Astrocyte (in vitro differentiated cells and primary cell): ENCODE measurements around the gene TNNI2. TPM values are rescaled to one million over a fixed set of nuclear protein-coding genes. Genes with fewer than 3 reads are reported as not detected.

Experiments
- DNase-seq: peaks from one replicate; pipeline ENCODE4 v3.0.0-alpha.2; 2010; ENCODE audit warnings: low read depth
- FAIRE-seq: peaks from 2 replicates; lab custom pipeline; 2011; peaks lifted over from hg19 to GRCh38; lab: Jason Lieb, UNC
- H2AFZ ChIP-seq: 2 replicates; pipeline ENCODE4 v1.6.0; 2012; ENCODE audit warnings: low read depth, low read length, inconsistent platforms
- H3K27ac ChIP-seq: 2 replicates; pipeline ENCODE4 v1.5.1; 2011; ENCODE audit warnings: low read depth, low read length, inconsistent platforms
- H3K27me3 ChIP-seq: 2 replicates; pipeline ENCODE4 v1.6.0; 2011; ENCODE audit warnings: low read length, inconsistent platforms; ENCODE audit not compliant: insufficient read depth
- H3K36me3 ChIP-seq: 2 replicates; pipeline ENCODE4 v1.5.1; 2011; ENCODE audit warnings: low read length, inconsistent platforms; ENCODE audit not compliant: insufficient read depth
- H3K4me1 ChIP-seq: 2 replicates; pipeline ENCODE4 v1.5.1; 2011; ENCODE audit warnings: low read length, inconsistent platforms; ENCODE audit not compliant: insufficient read depth
- H3K4me2 ChIP-seq: 2 replicates; pipeline ENCODE4 v1.6.0; 2012; ENCODE audit warnings: low read length, inconsistent platforms
- H3K4me3 ChIP-seq: 2 replicates; pipeline ENCODE4 v1.5.1; 2011; ENCODE audit warnings: low read depth, mild to moderate bottlenecking, low read length, inconsistent platforms; ENCODE audit not compliant: insufficient read depth
- H3K79me2 ChIP-seq: 2 replicates; pipeline ENCODE4 v1.6.0; 2012; ENCODE audit warnings: mild to moderate bottlenecking, low read length, inconsistent platforms; ENCODE audit not compliant: insufficient read depth
- H3K9ac ChIP-seq: 2 replicates; pipeline ENCODE4 v1.6.0; 2012; ENCODE audit warnings: mild to moderate bottlenecking, low read length, inconsistent platforms
- H3K9me3 ChIP-seq: 2 replicates; pipeline ENCODE4 v1.5.1; 2012; ENCODE audit warnings: low read depth, mild to moderate bottlenecking, low read length, inconsistent platforms; ENCODE audit not compliant: insufficient read depth
- H4K20me1 ChIP-seq: 2 replicates; pipeline ENCODE4 v1.6.0; 2012; ENCODE audit warnings: low read length, inconsistent platforms; ENCODE audit not compliant: insufficient read depth
- H3K27ac Mint-ChIP-seq: one replicate; pipeline ENCODE4 v1.8.0; 2021; ENCODE audit warnings: mild to moderate bottlenecking, mixed read lengths; ENCODE audit not compliant: unreplicated experiment
- H3K27me3 Mint-ChIP-seq: one replicate; pipeline ENCODE4 v1.8.0; 2021; ENCODE audit warnings: low read depth, mixed read lengths; ENCODE audit not compliant: unreplicated experiment
- H3K36me3 Mint-ChIP-seq: one replicate; pipeline ENCODE4 v1.8.0; 2021; ENCODE audit warnings: low read depth, mixed read lengths; ENCODE audit not compliant: unreplicated experiment
- H3K4me1 Mint-ChIP-seq: one replicate; pipeline ENCODE4 v1.8.0; 2021; ENCODE audit warnings: low read depth, mixed read lengths; ENCODE audit not compliant: unreplicated experiment
- H3K4me3 Mint-ChIP-seq: one replicate; pipeline ENCODE4 v1.8.0; 2021; ENCODE audit warnings: mild to moderate bottlenecking, moderate library complexity, mixed read lengths; ENCODE audit not compliant: unreplicated experiment
- H3K9me3 Mint-ChIP-seq: one replicate; pipeline ENCODE4 v1.8.0; 2021; ENCODE audit warnings: mild to moderate bottlenecking, mixed read lengths; ENCODE audit not compliant: unreplicated experiment
- CTCF ChIP-seq: IDR thresholded peaks from 2 replicates; pipeline ENCODE4 v1.5.1; 2011; ENCODE audit warnings: low read depth, mild to moderate bottlenecking, inconsistent platforms, low read length, moderate library complexity; ENCODE audit not compliant: insufficient read depth
- EZH2 ChIP-seq: IDR thresholded peaks from 2 replicates; pipeline ENCODE4 v1.6.1; 2012; ENCODE audit warnings: mild to moderate bottlenecking, low read length, inconsistent platforms; ENCODE audit not compliant: insufficient read depth
- total RNA-seq: library from RNA; stranded (reverse); gene quantifications from 2 replicates; pipeline ENCODE4 v1.2.1, GENCODE V29; 2021

Gene TNNI2
- total RNA-seq, 1 donor from 2014 or later = not detected

GRCh38 chr11:1807264-1807995 lies 31.4 kb upstream of the TNNI2 start:
- H3K27me3 Mint-ChIP-seq = peaks cover 48% of the 10 kb centered on the region
- Histone ChIP-seq H3K27ac (no peak overlapping the region), H3K9me3 (peaks cover 3% of the 10 kb centered on the region), H3K9ac (no peak overlapping the region), H4K20me1 (no peaks in the 10 kb centered on the region), H3K4me1 (no peaks in the 10 kb centered on the region), H3K27me3 (peaks cover 4% of the 10 kb centered on the region), H3K4me2 (no peak overlapping the region), H3K36me3 (no peaks in the 10 kb centered on the region), H3K4me3 (no peak overlapping the region), H3K79me2 (no peaks in the 10 kb centered on the region), H2AFZ (no peak overlapping the region)
- H3K36me3 Mint-ChIP-seq = no peaks in the 10 kb centered on the region
- no peaks in the 10 kb centered on the region for H3K4me1 Mint-ChIP-seq
- H3K27ac Mint-ChIP-seq = peak overlapping the region; percentile 58
- TF ChIP-seq EZH2 (no peak), CTCF (no peak)
- peaks cover 9% of the 10 kb centered on the region for H3K9me3 Mint-ChIP-seq
- FAIRE-seq (no peak), DNase-seq (no peak)
- H3K4me3 Mint-ChIP-seq = no peak overlapping the region

GRCh38 chr11:1810761-1811160 lies 28.0 kb upstream of the TNNI2 start:
- Mint-ChIP-seq H3K27me3 (peaks cover 42% of the 10 kb centered on the region), H3K4me1 (no peaks in the 10 kb centered on the region), H3K4me3 (no peak overlapping the region), H3K36me3 (no peaks in the 10 kb centered on the region), H3K9me3 (peaks cover 15% of the 10 kb centered on the region), H3K27ac (no peak overlapping the region)
- no peak for FAIRE-seq
- peaks cover 3% of the 10 kb centered on the region for H3K9me3 ChIP-seq
- no peaks in the 10 kb centered on the region for H3K79me2 ChIP-seq
- H3K27me3 ChIP-seq = peaks cover 2% of the 10 kb centered on the region
- no peak overlapping the region for H2AFZ ChIP-seq
- no peak overlapping the region for H3K4me2 ChIP-seq
- H4K20me1 ChIP-seq = no peaks in the 10 kb centered on the region
- DNase-seq = no peak
- no peaks in the 10 kb centered on the region for H3K4me1 ChIP-seq
- H3K36me3 ChIP-seq = no peaks in the 10 kb centered on the region
- no peak overlapping the region for H3K4me3 ChIP-seq
- TF ChIP-seq EZH2 (no peak), CTCF (no peak)
- no peak overlapping the region for H3K27ac ChIP-seq
- no peak overlapping the region for H3K9ac ChIP-seq

- no peaks in the 10 kb centered on the region for H3K4me1 Mint-ChIP-seq
- H3K36me3 Mint-ChIP-seq = peaks cover under 1% of the 10 kb centered on the region
- peaks cover 3% of the 10 kb centered on the region for H3K9me3 ChIP-seq
- no peak overlapping the region for H3K27ac ChIP-seq
- no peak overlapping the region for H3K4me3 Mint-ChIP-seq
- H3K27me3 Mint-ChIP-seq = peaks cover 42% of the 10 kb centered on the region
- no peaks in the 10 kb centered on the region for H3K79me2 ChIP-seq
- no peaks in the 10 kb centered on the region for H4K20me1 ChIP-seq
- no peak overlapping the region for H3K27ac Mint-ChIP-seq
- peaks cover 2% of the 10 kb centered on the region for H3K27me3 ChIP-seq
- H3K4me2 ChIP-seq = no peak overlapping the region
- H3K4me3 ChIP-seq = no peak overlapping the region
- no peak overlapping the region for H3K9ac ChIP-seq
- no peak for DNase-seq
- FAIRE-seq = no peak
- peaks cover 16% of the 10 kb centered on the region for H3K9me3 Mint-ChIP-seq
- H3K36me3 ChIP-seq = no peaks in the 10 kb centered on the region
- H2AFZ ChIP-seq = no peak overlapping the region
- no peaks in the 10 kb centered on the region for H3K4me1 ChIP-seq
- no peak for TF ChIP-seq CTCF
- TF ChIP-seq EZH2 = no peak
Observed at GRCh38 chr11:1812274-1812673, 26.5 kb upstream of the TNNI2 start.
